ENCODE measurements around the gene FAM234B.

The FAM234B gene

DNA sequence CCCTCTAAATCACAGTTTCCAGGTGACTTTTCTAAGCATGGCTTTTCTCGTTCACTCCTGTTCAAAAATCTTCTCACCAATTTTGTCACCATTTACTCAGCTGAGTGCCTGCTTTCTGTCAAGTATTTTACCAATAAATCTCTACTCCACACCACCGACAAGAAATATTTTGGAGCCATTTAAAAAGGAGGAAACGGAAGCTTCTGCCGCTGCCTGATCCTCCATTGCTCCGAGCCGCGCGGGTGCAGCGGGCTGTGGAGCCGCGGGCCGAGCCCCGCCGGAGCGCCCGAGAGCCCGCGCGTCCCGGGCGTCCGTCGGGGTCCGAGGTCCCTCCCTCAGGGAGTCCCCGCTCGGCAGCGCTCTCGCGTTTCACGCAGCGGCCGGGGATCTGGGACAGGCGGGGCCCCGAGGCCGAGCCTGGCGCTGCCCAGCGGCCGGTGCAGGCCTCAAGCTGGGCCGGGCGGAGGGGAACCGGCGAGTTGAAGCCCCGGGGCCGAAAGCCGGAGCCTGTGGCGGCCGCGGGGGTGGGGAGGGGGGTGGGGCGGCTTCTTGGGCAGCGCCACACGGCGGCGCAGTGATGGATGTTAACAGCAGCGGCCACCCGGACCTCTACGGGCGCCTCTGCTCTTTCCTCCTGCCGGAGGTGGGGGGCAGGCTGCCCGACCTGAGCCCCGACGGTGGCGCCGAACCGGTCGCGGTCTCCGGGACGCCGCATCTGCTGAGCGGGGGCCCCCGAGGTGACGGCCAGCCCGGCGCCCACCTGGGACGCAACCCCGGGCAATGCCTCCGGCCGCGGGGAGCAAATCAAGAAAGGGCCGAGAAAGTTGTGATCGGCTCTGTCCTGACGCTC lies 43.0 kb upstream of the FAM234B start:
- no peaks in the 10 kb centered on the region for H4K20me1 ChIP-seq (ENCODE audit: low read depth, low read length)
- H3K27me3 ChIP-seq (ENCODE audit: low read length): no peaks in the 10 kb centered on the region
- H3K9me2 ChIP-seq (replicated peaks; ENCODE audit: insufficient read depth, low read length): no peaks in the 10 kb centered on the region
- H3K27ac ChIP-seq (ENCODE audit: low read depth, low read length): no peak overlapping the region
- H3K9me3 ChIP-seq (ENCODE audit: insufficient read depth, low read length): no peaks in the 10 kb centered on the region
- no peak overlapping the region for H3K9ac ChIP-seq (ENCODE audit: low read length)
- H2AFZ ChIP-seq (ENCODE audit: low read depth, low read length, severe bottlenecking): no peak overlapping the region
- H3K79me2 ChIP-seq (ENCODE audit: insufficient read depth, low read length): no peaks in the 10 kb centered on the region
- H3F3A ChIP-seq (ENCODE audit: insufficient read depth): no peaks in the 10 kb centered on the region
- H3K4me3 ChIP-seq (ENCODE audit: insufficient read depth, low read length, poor library complexity, severe bottlenecking): peak overlapping the region; percentile 38
- peak overlapping the region; percentile 57 for H3K4me2 ChIP-seq (ENCODE audit: low read depth, low read length, poor library complexity, severe bottlenecking)
- no peak for TF ChIP-seq EZH2phosphoT487 (conservative IDR thresholded peaks at IDR 0.05; ENCODE audit: low read length)
- TF ChIP-seq, protein P1, sequence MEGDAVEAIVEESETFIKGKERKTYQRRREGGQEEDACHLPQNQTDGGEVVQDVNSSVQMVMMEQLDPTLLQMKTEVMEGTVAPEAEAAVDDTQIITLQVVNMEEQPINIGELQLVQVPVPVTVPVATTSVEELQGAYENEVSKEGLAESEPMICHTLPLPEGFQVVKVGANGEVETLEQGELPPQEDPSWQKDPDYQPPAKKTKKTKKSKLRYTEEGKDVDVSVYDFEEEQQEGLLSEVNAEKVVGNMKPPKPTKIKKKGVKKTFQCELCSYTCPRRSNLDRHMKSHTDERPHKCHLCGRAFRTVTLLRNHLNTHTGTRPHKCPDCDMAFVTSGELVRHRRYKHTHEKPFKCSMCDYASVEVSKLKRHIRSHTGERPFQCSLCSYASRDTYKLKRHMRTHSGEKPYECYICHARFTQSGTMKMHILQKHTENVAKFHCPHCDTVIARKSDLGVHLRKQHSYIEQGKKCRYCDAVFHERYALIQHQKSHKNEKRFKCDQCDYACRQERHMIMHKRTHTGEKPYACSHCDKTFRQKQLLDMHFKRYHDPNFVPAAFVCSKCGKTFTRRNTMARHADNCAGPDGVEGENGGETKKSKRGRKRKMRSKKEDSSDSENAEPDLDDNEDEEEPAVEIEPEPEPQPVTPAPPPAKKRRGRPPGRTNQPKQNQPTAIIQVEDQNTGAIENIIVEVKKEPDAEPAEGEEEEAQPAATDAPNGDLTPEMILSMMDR (IDR thresholded peaks at IDR 0.05; ENCODE audit: insufficient read depth, low read length, poor library complexity, severe bottlenecking): no peak
- H3K36me3 ChIP-seq (ENCODE audit: low read length): no peaks in the 10 kb centered on the region

DNA sequence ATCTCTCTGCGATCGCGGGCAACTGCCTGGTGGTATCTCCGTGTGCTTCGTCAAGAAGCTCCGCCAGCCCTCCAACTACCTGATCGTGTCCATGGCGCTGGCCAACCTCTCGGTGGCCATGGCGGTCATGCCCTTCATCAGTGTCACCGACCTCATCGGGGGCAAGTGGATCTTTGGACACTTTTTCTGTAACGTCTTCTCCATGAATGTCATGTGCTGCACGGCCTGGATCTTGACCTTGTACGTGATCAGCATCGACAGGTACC lies 42.5 kb upstream of the FAM234B start:
- H3K9me3 ChIP-seq (ENCODE audit: insufficient read depth, low read length): no peaks in the 10 kb centered on the region
- H3K9ac ChIP-seq (ENCODE audit: low read length): no peak overlapping the region
- H3K79me2 ChIP-seq (ENCODE audit: insufficient read depth, low read length): no peaks in the 10 kb centered on the region
- TF ChIP-seq EZH2phosphoT487 (conservative IDR thresholded peaks at IDR 0.05; ENCODE audit: low read length): no peak
- TF ChIP-seq, protein P1 (IDR thresholded peaks at IDR 0.05; ENCODE audit: insufficient read depth, low read length, poor library complexity, severe bottlenecking): no peak
- H3K36me3 ChIP-seq (ENCODE audit: low read length): no peaks in the 10 kb centered on the region
- no peak overlapping the region for H3K4me3 ChIP-seq (ENCODE audit: insufficient read depth, low read length, poor library complexity, severe bottlenecking)
- no peaks in the 10 kb centered on the region for H4K20me1 ChIP-seq (ENCODE audit: low read depth, low read length)
- no peak overlapping the region for H3K27ac ChIP-seq (ENCODE audit: low read depth, low read length)
- no peak overlapping the region for H3K4me2 ChIP-seq (ENCODE audit: low read depth, low read length, poor library complexity, severe bottlenecking)
- no peaks in the 10 kb centered on the region for H3K9me2 ChIP-seq (replicated peaks; ENCODE audit: insufficient read depth, low read length)
- no peaks in the 10 kb centered on the region for H3K27me3 ChIP-seq (ENCODE audit: low read length)
- no peak overlapping the region for H2AFZ ChIP-seq (ENCODE audit: low read depth, low read length, severe bottlenecking)
- H3F3A ChIP-seq (ENCODE audit: insufficient read depth): no peaks in the 10 kb centered on the region

GRCh38 chr12:13002301-13003097 lies 41.7 kb upstream of the FAM234B start:
- no peaks in the 10 kb centered on the region for H3K79me2 ChIP-seq (ENCODE audit: insufficient read depth, low read length)
- H3K27me3 ChIP-seq (ENCODE audit: low read length): no peaks in the 10 kb centered on the region
- no peak overlapping the region for H3K4me3 ChIP-seq (ENCODE audit: insufficient read depth, low read length, poor library complexity, severe bottlenecking)
- H3K4me2 ChIP-seq (ENCODE audit: low read depth, low read length, poor library complexity, severe bottlenecking): no peak overlapping the region
- H3F3A ChIP-seq (ENCODE audit: insufficient read depth): no peaks in the 10 kb centered on the region
- H3K27ac ChIP-seq (ENCODE audit: low read depth, low read length): no peak overlapping the region
- TF ChIP-seq, protein P1 (IDR thresholded peaks at IDR 0.05; ENCODE audit: insufficient read depth, low read length, poor library complexity, severe bottlenecking): no peak
- TF ChIP-seq EZH2phosphoT487 (conservative IDR thresholded peaks at IDR 0.05; ENCODE audit: low read length): no peak
- H3K9me2 ChIP-seq (replicated peaks; ENCODE audit: insufficient read depth, low read length): no peaks in the 10 kb centered on the region
- H3K9ac ChIP-seq (ENCODE audit: low read length): no peak overlapping the region
- H3K36me3 ChIP-seq (ENCODE audit: low read length): no peaks in the 10 kb centered on the region
- no peaks in the 10 kb centered on the region for H4K20me1 ChIP-seq (ENCODE audit: low read depth, low read length)
- no peak overlapping the region for H2AFZ ChIP-seq (ENCODE audit: low read depth, low read length, severe bottlenecking)
- H3K9me3 ChIP-seq (ENCODE audit: insufficient read depth, low read length): no peaks in the 10 kb centered on the region

Data from SU-DHL-6 (cell line).